AG04450 (cell line): ENCODE data around the gene EZR. TPM values are rescaled to one million over a fixed set of nuclear protein-coding genes. Genes with fewer than 3 reads are reported as not detected.

Experiments used
- CTCF ChIA-PET: fragments of 300-600, 350-600 bp; formaldehyde crosslinking; extraction: SDS; loops from one replicate; lab custom pipeline; 2022; ENCODE audit warnings: antibody characterized with exemption, inconsistent platforms; lab: Charles Lee
- POLR2A ChIA-PET: fragments of 350-600 bp; formaldehyde crosslinking; extraction: SDS; loops from one replicate; lab custom pipeline; 2021; ENCODE audit warnings: antibody characterized with exemption, inconsistent platforms; lab: Yijun Ruan, JAX
- DNase-seq: peaks from one replicate; pipeline ENCODE4 v3.0.0-alpha.2; 2011; ENCODE audit warnings: low read depth, low spot score
- H3K27ac ChIP-seq: one replicate; pipeline ENCODE4 v1.5.1; 2012; ENCODE audit warnings: low read depth, low read length, control low read depth
- H3K27me3 ChIP-seq: one replicate; pipeline ENCODE4 v1.6.0; 2012; ENCODE audit warnings: low read length; ENCODE audit not compliant: control insufficient read depth, insufficient read depth
- H3K4me3 ChIP-seq: 2 replicates; pipeline ENCODE4 v1.5.1; 2011; ENCODE audit warnings: mild to moderate bottlenecking, low read depth, low read length, control low read depth
- H3K9me3 ChIP-seq: 2 replicates; pipeline ENCODE4 v1.5.1; 2012; ENCODE audit warnings: low read length; ENCODE audit not compliant: control insufficient read depth, insufficient read depth
- CTCF ChIP-seq: IDR thresholded peaks from 2 replicates; pipeline ENCODE4 v1.5.1; 2011; ENCODE audit warnings: low read depth, low read length, control low read depth, inconsistent platforms
- polyA plus RNA-seq: library from polyadenylated mRNA; depleted of rRNA; stranded (reverse); fragments of >200 nt; gene quantifications from 2 replicates; pipeline ENCODE4 v1.2.3, GENCODE V29; 2011

Gene EZR
- polyA plus RNA-seq, 1 experiment = 61.2 TPM

GRCh38 chr6:158729906-158730540 lies 89.1 kb downstream of the EZR start:
- no peak for DNase-seq
- H3K9me3 ChIP-seq = peaks cover 23% of the 10 kb centered on the region
- no peak overlapping the region for H3K4me3 ChIP-seq
- TF ChIP-seq CTCF = no peak
- CTCF ChIA-PET = interaction anchor here (1.5 kb wide), 1 partner anchor 12 kb away, joined by 6 read pairs; no protein-coding TSS in a partner anchor
- H3K27ac ChIP-seq = no peak overlapping the region
- no peaks in the 10 kb centered on the region for H3K27me3 ChIP-seq
- POLR2A ChIA-PET = interaction anchor here (0.6 kb wide), 1 partner anchor 121 kb away, joined by 5 read pairs; no protein-coding TSS in a partner anchor

DNA sequence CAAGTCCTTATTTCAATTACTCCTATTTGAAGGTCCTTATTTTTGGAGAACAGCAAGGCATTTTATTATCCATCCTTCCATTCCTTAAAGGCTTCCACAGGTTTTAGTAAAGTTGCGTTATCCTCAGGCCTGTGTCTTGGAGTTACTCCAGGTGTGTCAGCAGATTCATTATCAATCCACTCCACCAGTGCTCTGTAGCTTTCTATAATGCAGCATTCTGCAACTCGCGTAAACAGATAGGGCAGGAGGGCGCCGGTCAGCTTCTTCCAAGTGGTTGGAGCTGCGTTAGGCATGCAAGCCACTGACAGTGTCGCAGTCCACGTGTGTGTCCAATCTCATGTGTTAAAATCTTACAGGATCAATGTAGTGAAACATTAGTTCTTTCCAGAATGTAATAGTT lies 93.5 kb downstream of the EZR start:
- Histone ChIP-seq H3K9me3 (peaks cover 6% of the 10 kb centered on the region), H3K27ac (no peak overlapping the region), H3K4me3 (no peak overlapping the region), H3K27me3 (no peaks in the 10 kb centered on the region)
- TF ChIP-seq CTCF = no peak
- CTCF ChIA-PET = interaction anchor here (0.7 kb wide), 1 partner anchor 21 kb away, joined by 3 read pairs; no protein-coding TSS in a partner anchor
- POLR2A ChIA-PET = no interaction called here
- DNase-seq = no peak

DNA sequence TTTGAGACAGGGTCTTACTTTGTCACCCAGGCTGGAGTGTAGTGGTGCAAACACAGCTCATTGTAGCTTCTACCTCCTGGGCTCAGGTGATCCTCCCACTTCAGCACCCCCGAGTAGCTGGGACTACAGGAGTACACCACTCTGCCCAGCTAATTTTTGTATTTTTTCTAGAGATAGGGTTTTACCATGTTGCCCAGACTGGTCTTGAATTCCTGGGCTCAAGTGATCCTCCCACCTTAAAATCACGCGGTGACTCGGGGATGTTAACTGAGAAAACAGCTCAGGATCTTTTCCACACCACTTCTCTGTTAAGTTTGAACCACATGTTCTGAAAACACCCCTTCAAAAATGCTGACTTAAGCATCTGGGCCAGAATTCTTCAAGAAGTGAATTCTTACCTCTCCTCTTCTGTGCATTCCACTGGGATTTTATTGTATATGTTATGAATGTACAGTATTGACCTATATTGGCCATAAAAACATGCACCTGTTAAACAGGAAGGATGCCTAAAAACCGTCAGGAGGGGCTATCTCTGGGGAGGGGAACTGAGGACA lies 96.9 kb downstream of the EZR start:
- Histone ChIP-seq H3K9me3 (no peaks in the 10 kb centered on the region), H3K27me3 (no peaks in the 10 kb centered on the region), H3K27ac (no peak overlapping the region), H3K4me3 (no peak overlapping the region)
- ChIA-PET POLR2A (no interaction called here), CTCF (interaction anchor here (0.7 to 2.9 kb wide), 3 partner anchors 11 to 531 kb away, joined by 4 to 11 read pairs (median 7); no protein-coding TSS in a partner anchor)
- TF ChIP-seq CTCF = no peak
- DNase-seq = no peak

DNA sequence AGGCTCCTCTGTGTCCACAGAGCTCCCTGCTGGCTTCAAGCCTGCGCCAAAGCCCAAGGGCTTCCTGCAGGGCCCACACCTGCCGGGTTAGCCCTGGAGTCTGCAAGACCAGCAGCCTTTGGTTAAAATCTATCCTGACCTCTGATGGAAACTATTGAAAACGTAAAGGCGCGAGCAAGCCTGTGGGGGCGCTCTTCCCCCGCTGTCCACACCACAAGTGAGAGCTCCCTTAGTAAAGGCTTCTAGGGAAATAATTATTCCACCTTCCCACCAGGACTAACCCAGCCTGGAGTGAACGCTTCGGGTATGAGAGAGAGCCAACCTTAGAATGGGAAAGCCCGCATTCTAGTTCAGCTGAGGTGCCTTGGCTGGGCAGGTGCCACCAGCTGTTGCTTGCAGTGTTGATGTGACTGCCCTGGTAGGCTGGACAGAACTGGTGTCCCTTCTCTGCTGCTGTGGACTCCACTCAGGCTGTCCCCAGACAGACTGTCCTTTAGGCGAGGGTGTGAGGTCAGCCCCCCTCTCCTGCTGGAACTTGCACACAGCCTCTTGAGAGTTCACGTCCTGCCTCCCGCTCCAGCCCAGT lies 100.6 kb downstream of the EZR start:
- no peak for DNase-seq
- CTCF ChIA-PET = interaction anchor here (0.6 to 2.1 kb wide), 11 partner anchors 9 to 261 kb away, joined by 3 to 17 read pairs (median 4); no protein-coding TSS in a partner anchor
- no peaks in the 10 kb centered on the region for H3K9me3 ChIP-seq
- peak; percentile 57 for TF ChIP-seq CTCF
- POLR2A ChIA-PET = interaction anchor here (1.1 kb wide), 1 partner anchor 9 kb away, joined by 6 read pairs; no protein-coding TSS in a partner anchor
- no peaks in the 10 kb centered on the region for H3K27me3 ChIP-seq
- H3K27ac ChIP-seq = no peak overlapping the region
- H3K4me3 ChIP-seq = no peak overlapping the region
